ENCODE measurements around the gene FAM135A.
"Not testable (repeated sequence)": the region's sequence is repeated elsewhere in the genome, so short reads cannot be mapped to it uniquely, and the experiment has no call there.

The FAM135A gene

GRCh38 chr6:70445001-70445400 lies 31.7 kb downstream of the FAM135A start:
- no peak for DNase-seq (ENCODE audit: low read depth in 1 of 2, low spot score in 1 of 2)
- TF ChIP-seq GABPA (IDR thresholded peaks at IDR 0.05; ENCODE audit: low read depth) (no peak), SPI1 (IDR thresholded peaks at IDR 0.05; ENCODE audit: borderline replicate concordance, low read depth) (no peak), CTCF (IDR thresholded peaks at IDR 0.05; ENCODE audit: insufficient read depth, low read length) (no peak), REST (IDR thresholded peaks at IDR 0.05; ENCODE audit: insufficient replicate concordance, low read depth) (no peak), POLR2AphosphoS5 (IDR thresholded peaks at IDR 0.05; ENCODE audit: low read depth) (no peak)
- H3K27ac ChIP-seq (replicated peaks): no peak overlapping the region

GRCh38 chr6:70447343-70448070 lies 34.2 kb downstream of the FAM135A start:
- H3K27me3 ChIP-seq (ENCODE audit: insufficient read depth, poor library complexity, severe bottlenecking); DNase-seq (ENCODE audit: low read depth in 1 of 2, low spot score in 1 of 2); H3K27ac ChIP-seq (replicated peaks); H3K4me3 ChIP-seq (replicated peaks; ENCODE audit: insufficient read depth, low read length): not testable (repeated sequence)

More at GRCh38 chr6:70445001-70445400, 31.7 kb downstream of the FAM135A start:
- Histone ChIP-seq H3K27me3 (ENCODE audit: insufficient read depth, poor library complexity, severe bottlenecking) (no peaks in the 10 kb centered on the region), H3K4me3 (replicated peaks; ENCODE audit: insufficient read depth, low read length) (no peak overlapping the region)

- not testable (repeated sequence) for H3K27ac ChIP-seq (replicated peaks); H3K4me3 ChIP-seq (replicated peaks; ENCODE audit: insufficient read depth, low read length); DNase-seq (ENCODE audit: low read depth in 1 of 2, low spot score in 1 of 2); H3K27me3 ChIP-seq (ENCODE audit: insufficient read depth, poor library complexity, severe bottlenecking)
Measured at GRCh38 chr6:70453899-70454298, 40.6 kb downstream of the FAM135A start.

GRCh38 chr6:70456735-70457134 lies 43.4 kb downstream of the FAM135A start:
- no peaks in the 10 kb centered on the region for H3K27me3 ChIP-seq (ENCODE audit: insufficient read depth, poor library complexity, severe bottlenecking)
- no peak for DNase-seq (ENCODE audit: low read depth in 1 of 2, low spot score in 1 of 2)
- no peak for TF ChIP-seq REST (IDR thresholded peaks at IDR 0.05; ENCODE audit: insufficient replicate concordance, low read depth)
- no peak for TF ChIP-seq SPI1 (IDR thresholded peaks at IDR 0.05; ENCODE audit: borderline replicate concordance, low read depth)
- no peak for TF ChIP-seq GABPA (IDR thresholded peaks at IDR 0.05; ENCODE audit: low read depth)
- no peak for TF ChIP-seq POLR2AphosphoS5 (IDR thresholded peaks at IDR 0.05; ENCODE audit: low read depth)
- no peak overlapping the region for H3K27ac ChIP-seq (replicated peaks)
- H3K4me3 ChIP-seq (replicated peaks; ENCODE audit: insufficient read depth, low read length): no peak overlapping the region

GRCh38 chr6:70459235-70459634 lies 45.9 kb downstream of the FAM135A start:
- no peak for DNase-seq (ENCODE audit: low read depth in 1 of 2, low spot score in 1 of 2)
- no peak overlapping the region for H3K27ac ChIP-seq (replicated peaks)
- H3K4me3 ChIP-seq (replicated peaks; ENCODE audit: insufficient read depth, low read length): no peak overlapping the region
- H3K27me3 ChIP-seq (ENCODE audit: insufficient read depth, poor library complexity, severe bottlenecking): no peaks in the 10 kb centered on the region
- TF ChIP-seq REST (IDR thresholded peaks at IDR 0.05; ENCODE audit: insufficient replicate concordance, low read depth): no peak
- no peak for TF ChIP-seq POLR2AphosphoS5 (IDR thresholded peaks at IDR 0.05; ENCODE audit: low read depth)

- not testable (repeated sequence) for H3K27ac ChIP-seq (replicated peaks); DNase-seq (ENCODE audit: low read depth in 1 of 2, low spot score in 1 of 2); H3K27me3 ChIP-seq (ENCODE audit: insufficient read depth, poor library complexity, severe bottlenecking); H3K4me3 ChIP-seq (replicated peaks; ENCODE audit: insufficient read depth, low read length)
Measured at GRCh38 chr6:70459699-70460098, 46.4 kb downstream of the FAM135A start.

Data from HL-60 (cell line).